Left renal cortex interstitium (tissue), 4 donors: ENCODE data around the gene TULP1. TPM values are rescaled to one million over a fixed set of nuclear protein-coding genes. Genes with fewer than 3 reads are reported as not detected.
"Not testable (repeated sequence)": the region's sequence is repeated elsewhere in the genome, so short reads cannot be mapped to it uniquely, and the experiment has no call there.

Source experiments
- DNase-seq, 4 donors: peaks; one replicate each; pipeline ENCODE4 v3.0.0-alpha.2; 2013; ENCODE audit warnings: low read depth in 4 of 4, low spot score in 2 of 4, missing footprints in 1 of 4
- polyA plus RNA-seq, 4 donors: library from polyadenylated mRNA; unstranded; fragments of 120-200 nt; gene quantifications; one replicate each; pipeline ENCODE4 v1.2.1, GENCODE V29; 2013; ENCODE audit not compliant: insufficient read length in 4 of 4

Gene TULP1
- 1 to 10 TPM; 1.3 to 4.9 (median 2.3) TPM for polyA plus RNA-seq

DNA sequence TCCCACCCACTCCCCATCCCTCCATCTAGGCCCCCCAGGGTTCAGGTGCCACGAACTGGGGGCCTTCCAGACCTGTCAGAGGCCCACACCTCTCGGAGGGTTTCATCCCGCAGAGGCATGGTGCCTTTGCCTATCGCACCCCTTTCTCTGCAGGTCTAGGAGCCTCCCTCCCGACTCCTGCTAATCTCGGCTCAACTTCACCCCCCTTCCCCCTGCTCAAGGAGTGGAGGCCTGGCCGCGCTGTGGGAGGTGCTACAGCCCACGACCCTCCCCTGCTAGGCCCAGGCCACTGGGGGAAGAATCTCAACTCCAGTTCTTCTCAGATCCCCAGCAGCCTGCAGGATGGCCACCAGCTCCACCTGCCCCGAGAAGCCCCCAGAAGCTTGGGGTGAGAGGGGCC, at the start of gene TULP1:
TSS of gene TULP1 (minus strand) at position 157 of the 400 bp plus-strand sequence. CDS start at position 119, 38 bp downstream.
- DNase-seq: no peak

DNA sequence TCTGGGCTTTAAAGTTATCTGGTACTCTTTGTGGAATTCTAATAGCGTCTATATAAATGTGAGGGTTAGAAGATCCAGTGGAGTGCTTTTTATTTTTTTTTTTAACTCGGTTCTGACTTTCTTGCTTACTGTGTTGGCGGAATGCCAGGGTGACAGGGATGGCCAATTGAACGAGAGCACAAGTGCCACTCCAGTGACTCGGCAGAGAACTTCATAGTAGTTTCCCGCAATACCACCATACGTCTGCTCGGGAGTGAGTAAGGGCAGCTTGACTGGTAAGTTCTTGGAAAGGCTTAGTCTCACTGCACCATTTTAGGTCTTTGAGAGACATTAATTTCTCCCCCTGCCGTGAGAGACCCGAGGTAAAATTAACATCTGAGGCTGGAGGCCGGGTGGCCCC, 49.4 kb upstream of the TULP1 start:
- DNase-seq: peak in 1 of 4 donors; percentile 21

DNA sequence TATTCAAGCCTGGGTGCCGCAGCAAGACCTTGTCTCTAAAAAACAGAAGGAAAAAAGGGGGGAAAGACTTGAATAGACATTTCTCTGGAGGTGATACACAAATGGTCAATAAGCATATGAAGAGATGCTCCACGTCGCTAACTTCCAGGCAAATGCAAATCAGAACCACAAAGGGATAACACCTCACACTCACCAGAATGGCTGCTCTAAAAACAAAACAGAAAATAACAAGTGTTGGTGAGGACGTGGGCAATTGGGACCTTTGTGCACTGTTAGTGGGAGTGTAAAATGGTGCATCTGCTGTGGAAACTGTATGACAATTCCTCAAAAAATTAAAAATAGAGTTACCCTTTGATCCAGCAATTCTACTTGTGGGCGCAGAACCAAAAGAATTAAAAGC, 48.4 kb upstream of the TULP1 start:
- no peak for DNase-seq

DNA sequence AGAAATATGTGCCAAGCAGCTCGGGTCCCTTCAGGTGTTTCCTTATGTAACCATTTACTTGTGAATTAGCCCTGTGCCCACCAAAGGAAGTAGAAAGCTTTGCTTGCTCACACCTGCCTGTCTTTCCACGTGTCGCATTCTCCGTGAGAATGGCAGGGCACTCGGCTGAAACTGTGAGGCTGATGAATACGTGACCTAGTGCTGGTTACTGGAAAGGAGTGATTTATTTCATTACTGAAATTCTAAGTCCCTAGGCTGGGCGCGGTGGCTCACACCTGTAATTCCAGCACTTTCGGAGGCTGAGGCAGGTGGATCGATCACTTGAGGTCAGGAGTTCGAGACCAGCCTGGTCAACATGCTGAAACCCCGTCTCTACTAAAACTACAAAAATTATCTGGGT, 45.9 kb upstream of the TULP1 start:
- DNase-seq: no peak

DNA sequence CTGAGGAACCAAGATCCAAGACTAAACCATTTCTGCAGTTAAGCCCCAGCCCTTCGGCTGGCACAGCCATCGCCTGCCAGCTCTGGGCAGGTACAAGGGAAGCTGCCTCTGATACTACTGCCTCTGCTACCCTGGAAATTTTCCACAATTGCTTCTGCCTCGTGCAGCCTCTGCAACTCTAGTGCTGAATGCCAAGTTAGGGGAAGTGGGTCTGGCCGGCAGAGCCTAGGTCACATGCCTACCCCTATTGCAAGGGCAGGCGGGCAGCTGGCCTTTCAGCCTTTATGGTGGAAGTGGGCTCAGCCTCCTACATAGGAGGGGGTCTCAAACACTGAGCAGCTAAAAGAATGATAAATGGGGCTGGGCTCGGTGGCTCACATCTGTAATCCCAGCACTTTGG, 44.5 kb upstream of the TULP1 start:
- no peak for DNase-seq

DNA sequence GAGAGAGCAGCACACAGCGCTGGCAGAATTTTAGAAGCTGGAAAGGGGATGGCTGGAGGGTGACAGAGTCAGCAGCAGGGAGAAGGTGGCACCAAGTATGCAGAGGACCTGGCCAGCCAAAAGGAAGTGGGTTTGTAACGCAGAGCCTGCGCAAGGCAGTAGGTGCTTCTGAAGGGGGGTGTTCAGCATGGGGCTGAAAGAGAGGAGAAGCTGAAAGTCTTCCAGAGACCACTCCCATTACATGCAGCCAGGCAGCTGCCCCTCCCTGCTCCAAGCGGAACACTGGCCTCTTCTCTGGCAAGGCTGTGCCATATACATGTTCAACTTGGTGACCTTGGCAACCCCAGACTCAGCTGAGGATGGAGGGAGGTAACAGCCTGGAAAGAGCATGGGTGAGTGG, 42.1 kb upstream of the TULP1 start:
- DNase-seq: no peak

DNA sequence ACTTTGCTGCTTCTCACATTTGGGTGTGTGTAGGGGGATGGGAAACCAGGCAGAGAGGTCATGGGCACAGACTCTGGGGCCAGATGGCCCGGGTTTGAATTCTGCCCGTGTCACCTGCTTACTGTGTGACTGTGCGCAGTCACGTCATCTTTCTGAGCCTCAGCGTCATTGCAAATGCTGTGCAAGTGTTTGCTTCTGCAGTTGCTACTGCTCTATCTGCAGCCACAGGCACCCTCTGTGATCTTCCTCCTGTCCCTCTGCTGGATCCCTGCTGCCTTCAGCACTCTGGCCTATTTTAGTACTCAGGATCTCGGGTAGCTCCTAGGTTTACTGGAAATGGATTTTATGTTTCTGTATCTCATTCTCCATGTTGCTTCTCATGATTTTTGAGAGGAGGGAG, 40.6 kb upstream of the TULP1 start:
- no peak for DNase-seq

DNA sequence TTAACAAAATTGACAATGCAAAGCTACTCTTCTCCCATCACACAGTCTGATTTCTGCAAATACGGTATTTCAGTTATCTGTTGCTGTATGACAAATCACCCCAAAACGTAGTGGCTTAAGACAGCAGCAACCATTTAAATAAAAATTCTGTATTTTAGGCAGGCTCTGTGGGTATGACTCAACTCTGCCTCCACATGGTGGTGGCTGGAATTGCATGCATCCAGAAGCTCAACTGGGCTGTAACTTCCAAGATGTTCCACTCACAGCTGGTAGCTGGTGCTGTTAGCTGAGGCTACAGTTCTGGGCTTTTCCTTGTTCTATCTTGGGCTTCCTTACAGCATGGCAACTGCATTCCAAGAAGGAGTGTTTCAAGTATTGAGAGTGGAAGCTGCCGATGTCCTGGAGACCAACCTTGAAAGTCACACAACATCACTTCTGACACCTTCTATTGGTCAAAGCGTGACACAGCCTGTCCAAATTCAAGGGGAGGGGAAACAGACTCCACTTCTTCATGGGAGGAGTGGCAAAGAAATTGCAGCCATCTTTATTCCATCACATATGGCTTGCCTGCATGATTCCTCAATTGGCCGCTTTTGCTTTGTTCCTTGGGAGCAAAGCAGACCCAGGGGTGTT, 39.7 kb upstream of the TULP1 start:
- DNase-seq: no peak

DNA sequence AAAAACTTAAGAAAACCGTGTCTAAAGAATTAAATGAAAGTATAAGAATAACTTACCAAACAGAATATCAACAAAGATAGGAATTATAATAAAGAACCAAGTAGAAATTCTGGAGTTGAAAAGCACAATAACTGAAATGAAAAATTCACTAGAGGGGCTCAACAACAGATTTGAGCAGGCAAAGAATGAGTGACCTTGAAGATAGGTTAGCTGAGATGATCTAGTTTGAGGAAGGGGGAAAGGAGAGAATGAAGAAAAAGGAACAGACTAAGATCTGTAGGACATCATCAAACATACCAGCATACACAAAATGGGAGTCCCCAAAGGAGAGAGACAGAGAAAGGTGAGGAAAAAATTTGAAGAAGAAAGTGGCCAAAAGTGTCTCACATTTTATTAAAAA, 37.7 kb upstream of the TULP1 start:
- no peak for DNase-seq

DNA sequence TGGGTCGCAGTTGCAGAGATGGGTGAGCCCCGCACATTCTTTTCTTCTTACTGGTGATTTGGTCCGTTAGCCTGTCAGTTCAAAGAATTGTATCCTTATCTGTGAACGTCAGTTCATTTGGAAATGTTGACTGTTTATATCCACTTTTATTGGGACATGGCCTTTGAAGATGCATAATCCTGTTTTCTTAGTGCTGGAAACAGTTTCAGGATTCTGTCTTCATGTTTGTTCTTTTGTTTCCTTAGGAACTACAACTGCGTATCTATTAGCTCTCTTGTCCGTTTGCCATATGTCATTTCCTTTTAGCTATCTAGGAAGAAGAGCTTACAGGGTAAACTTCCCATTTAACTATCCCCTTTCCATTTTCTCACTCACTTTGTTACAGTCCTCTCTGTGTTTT, 35.0 kb upstream of the TULP1 start:
- no peak for DNase-seq

DNA sequence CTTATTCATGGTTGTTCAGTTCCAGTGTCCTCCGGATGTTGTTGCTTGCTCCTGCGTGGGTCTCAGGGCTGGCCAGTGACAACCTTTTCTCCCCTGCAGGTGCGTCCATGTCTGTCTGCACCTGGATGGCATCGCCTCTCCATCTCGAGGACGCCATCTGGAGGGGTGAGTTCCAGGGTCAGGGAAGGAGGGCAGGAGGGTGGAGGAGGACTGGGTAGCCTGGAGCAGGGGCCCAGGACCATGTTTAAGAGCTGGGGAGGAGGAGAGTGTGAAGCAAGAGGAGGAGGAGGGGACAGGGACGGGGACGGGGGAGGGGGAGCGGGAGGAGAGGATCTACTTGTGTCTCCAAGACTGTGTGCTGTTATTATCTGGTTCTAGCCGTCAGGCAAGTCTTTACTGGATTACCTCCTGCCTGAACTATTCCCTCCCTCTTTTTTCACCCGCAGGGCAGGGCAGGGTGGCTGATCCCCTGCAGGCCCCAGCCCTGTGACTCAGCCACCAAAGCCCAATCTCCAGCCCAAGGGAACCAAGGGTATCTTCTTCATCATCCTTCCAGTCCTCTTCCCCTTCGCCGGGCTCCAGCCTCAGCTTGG, 32.2 kb upstream of the TULP1 start:
- no peak for DNase-seq

DNA sequence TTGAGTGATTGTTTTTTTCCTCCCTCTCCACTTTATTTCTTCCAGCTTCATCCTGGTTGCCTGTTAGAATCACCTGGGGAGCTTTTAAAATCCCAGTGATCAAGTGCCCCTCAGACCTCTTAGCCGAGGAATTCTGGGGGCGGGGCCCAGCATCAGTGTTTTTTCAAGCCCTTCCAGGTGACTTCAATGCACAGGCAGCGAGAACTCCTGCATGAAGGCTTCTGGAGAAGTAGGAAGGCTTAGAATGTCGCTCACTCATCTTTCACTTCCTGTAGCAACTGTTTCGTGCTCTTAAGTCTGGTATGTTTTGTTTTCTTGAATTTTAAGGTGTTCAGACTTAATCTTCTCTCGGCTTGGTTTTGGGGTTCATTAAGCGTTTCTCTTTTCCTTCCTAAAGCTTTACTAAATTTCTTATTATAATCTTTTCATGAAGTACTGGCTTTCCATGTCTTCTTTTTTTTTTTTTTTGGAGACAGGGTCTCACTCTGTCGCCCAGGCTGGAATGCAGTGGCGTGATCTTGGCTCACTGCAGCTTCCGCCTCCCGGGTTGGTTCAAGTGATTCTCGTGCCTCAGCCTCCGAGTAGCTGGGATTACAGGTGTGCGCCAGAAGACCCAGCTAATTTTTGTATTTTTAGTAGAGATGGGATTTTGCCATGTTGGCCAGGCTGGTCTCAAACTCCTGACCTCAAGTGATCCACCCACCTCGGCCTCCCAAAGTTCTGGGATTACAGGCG, 30.9 kb upstream of the TULP1 start:
- no peak for DNase-seq

DNA sequence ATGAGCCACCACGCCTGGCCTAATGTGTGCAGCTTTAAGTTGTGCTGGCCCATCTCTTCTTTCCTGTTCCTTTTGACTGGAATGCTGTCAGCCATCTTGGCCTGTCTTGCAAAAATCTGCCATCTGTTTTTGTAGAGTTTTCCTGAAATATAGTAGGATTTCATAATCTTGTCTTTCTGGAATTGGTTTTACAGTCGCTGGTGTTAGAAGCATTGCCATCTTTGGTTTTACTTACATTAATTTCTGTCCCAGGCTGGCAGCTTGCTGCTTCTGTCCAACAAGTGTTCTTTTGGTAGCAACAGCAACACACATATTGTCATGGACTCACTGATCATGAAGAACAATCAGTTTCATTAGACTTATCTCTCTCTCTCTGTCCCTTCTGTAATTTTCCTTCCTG, 29.1 kb upstream of the TULP1 start:
- no peak for DNase-seq

DNA sequence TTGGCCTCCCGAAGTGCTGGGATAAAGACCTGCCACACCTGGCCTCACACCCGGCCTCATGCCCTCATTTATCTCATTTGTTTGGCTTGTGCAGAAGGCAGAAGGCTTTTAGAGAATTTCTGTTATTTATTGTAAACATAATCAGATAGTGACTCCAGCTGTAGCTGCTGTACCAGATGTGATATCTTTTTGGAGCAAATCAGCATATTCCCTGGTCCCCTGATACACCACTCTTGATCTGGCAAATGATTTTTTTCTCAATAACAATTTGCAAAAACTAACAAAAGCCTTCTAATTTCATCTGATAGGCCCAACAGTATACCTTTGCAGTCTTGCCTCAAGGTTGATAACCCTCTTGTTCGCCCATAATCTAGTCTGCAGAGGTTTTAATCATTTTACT, 26.5 kb upstream of the TULP1 start:
- DNase-seq: no peak

DNA sequence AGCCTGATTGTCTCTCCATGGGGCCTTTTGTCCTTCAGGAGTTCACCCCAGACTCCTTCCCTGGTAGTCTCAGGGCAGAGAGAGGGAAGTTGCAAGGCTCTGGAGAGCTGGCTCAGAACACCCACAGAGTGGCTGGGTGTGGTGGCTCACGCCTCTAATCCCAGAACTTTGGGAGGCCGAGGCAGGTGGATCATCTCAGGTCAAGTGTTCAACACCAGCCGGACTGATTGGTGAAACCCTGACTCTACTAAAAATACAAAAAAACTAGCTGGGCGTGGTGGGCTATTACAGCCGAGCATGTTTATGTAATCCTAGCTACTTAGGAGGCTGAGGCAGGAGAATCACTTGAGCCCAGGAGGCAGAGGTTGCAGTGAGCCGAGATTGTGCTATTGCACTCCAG, 23.2 kb upstream of the TULP1 start:
- DNase-seq: not testable (repeated sequence)

DNA sequence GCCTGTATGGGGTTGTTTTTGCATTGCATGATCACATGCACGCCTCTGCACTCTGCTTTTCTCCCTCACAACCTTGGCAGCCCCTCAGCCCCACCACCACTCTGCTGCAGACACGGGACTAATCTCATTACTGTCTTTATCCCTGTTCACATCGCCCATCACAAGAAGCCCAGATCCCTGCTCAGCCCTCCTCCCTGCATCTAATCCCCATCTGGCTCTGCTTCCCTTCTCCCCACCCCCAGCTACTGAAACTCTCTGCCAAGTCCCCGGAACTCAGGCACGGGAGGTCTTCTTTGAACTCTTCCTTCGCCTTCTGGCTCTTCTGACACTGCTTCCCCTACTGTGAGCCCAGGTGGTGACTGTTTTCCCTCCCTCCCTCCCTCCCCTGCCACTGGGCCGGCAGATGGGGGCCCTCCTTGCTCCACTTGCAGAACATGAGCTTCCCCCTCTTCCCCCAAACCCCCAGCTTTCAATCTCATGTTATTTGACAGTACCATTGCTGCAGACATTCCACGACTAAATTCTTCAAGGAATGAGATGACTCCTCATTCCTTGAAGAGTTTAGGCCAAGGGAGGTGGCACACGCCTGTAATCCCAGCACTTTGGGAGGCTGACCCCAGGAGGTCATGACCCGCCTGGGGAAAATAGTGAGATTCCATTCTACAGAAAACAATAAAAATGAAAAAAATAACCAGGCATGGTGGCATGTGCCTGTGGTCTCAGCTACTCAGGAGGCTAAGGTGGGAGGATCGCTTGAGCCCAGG, 21.9 kb upstream of the TULP1 start:
- DNase-seq: no peak

DNA sequence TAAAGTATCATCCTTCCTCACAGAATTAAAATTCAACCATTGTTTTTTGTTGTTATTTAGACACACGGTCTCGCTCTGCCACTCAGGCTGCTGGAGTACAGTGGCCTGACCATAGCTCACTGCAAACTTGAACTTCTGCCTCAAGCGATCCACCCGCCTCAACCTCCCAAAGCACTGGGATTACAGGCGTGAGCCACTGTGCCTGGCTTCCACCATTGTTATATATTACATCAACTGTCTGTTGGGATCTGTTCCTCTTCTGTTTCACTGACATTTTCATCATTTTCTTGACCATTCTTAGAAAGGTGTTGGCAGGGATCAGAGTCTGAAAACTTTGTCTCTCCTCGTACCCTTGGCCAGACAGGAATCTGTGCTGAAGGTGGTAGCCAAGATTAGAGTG, 21.3 kb upstream of the TULP1 start:
- no peak for DNase-seq

DNA sequence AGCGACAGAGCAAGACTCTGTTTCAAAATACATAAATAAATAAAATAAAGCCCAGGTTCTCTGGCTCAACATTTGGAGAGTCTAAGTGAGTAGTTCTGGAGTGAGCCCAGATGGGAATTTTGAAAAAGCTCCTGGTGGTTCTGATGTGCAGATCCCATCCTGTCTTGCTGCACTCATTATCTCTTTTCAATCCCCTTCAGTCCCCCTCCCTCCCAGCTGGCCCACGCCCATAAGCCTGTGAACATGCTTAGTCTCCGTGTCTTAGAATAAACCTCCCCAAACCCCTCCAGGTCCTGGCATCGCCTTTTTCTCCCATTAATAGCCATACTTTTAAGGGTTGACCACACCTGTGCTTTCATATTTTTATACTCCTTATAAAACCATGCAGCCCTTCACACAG, 19.4 kb upstream of the TULP1 start:
- no peak for DNase-seq

DNA sequence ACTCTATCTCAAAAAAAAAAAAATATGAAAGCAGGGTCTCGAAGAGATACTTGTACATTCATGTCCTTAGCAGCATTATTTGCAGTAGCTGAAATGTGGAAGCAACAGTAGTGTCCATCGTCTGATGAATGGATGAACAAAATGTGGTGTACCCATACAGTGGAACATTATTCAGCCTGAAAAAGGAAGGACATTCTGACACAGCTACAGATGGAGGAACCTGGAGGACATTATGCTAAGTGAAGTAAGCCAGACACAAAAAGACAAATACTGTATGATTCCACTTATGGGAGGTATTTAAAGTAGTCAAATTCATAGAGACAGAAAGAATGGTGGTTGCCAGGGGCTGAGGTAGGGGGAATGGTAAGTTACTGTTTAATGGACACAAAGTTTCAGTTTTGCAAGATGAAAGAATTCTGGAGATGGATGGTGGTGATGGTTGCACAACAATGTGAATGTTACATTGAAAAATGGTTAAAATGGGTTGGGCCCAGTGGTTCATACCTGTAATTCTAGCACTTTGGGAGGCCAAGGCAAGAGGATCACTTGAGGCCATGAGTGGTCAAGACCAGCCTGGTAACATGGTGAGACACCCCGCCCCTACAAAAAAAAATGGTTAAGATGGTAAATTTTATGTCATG, 11.8 kb upstream of the TULP1 start:
- no peak for DNase-seq

DNA sequence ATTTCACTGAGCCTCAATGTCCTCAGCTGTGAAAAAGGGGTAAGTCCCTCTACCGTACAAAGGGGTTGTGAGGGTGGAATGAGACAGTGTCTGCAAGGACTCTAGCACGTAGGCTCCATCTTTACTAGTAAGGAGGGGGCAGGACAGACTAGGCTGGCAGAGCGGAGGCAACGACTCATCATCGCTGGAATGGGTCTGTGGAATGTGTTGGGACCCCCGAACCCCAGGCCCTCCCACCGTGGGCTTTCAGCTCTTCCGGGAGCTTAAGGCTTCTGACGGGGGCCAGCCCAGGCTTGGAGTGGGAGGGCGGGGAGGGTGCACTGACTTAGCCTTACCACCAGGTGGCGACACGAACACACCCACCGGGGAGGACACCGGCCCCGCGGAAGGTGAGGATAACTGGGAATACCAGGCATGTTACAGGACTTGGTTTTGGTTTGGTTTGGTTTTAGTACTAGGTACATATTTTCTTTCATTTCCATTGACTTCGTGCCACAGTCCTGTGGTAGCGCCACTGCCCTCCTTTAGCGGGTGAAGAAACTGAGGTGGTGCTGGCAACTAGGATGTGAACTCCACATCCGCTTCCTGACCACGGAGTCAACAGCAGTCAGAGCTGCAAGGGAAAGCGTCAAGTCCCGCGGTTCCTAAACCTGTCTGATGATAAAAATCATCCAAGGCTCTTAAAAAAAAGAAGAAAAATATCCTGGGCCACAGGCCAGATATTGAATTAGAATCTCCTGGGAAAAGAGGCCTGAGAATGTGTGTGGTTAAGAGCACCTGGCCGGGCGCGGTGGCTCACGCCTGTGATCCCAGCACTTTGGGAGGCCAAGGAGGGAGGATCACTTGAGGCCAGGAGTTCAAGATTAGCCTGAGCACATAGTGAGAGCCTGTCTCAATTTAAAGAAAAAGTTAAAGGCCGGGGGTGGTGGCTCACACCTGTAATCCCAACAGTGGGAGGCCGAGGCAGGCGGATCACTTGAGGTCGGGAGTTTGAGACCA, 10.3 kb upstream of the TULP1 start:
- DNase-seq: no peak
